IPS-11a (cell line): ENCODE results near the gene ZFHX3.
A peak's percentile ranks its signal among the peaks of the same experiment; 100 is the strongest.

ENCODE experiments used
- H3K4me3 ChIP-seq: one replicate; pipeline ENCODE4 v1.5.1; 2013; ENCODE audit warnings: low read depth, low read length, control low read depth

ZFHX3 gene

DNA sequence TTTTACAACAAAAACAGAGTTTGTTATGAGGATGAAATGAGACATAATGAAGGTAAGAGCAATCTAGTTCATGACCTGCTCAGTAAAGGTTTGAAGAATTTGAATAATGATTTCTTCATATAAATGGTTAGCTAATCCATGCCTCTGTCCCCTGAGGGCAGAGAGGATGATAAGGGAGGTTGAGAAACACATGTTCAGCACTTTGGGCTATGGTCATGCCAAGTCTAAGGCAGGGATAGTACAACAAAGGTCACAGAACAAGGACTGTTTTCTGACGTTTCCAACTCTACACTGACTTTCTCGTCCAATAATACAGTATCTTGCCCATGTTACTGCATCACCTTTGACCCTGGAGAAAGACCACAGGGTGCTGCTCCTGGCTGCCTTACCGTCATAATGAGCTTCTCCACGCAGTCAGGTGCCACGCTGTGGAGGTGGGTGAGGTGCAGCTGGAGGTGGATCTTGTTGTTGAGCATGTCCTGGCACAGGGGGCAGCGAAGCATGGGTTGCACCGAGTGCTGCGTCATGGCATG lies 236.7 kb downstream of the ZFHX3 start:
- H3K4me3 ChIP-seq: no peak overlapping the region

DNA sequence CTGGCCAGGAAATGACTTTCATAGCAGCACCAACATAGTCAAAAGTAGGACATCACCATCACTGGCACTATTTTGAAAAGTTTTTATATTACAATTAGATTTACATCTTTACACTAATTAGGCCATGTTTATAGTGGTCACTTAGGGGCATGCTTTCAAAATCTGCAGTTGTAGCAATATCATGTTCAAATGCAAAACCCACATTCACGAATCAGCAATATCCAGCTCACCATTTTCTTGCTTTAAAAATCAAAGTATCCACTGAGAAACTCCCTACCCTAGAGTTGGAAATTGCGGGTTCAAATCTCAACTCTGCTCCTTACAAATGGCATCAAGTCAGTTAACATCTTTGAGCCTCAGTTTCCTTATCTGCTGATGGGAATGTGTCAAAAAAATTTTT lies 237.4 kb downstream of the ZFHX3 start:
- no peak overlapping the region for H3K4me3 ChIP-seq

DNA sequence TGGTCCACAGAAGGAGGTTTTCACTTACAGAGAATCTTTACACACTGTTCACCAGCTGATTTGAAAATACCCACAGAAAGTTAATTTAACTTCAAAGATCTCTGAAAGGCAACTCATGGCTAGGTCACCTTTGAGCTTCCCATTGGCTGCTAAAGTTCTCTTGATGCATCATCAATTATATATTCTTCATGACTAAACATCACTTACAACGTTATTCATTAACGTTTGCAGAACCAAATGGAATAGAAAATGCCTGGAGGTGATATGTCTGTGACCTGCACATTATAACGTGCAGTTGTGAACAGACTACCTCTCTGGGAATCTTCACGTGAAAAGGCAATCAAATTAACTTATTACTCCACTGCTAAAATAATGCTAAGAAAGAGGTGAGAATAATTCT lies 238.5 kb downstream of the ZFHX3 start:
- no peak overlapping the region for H3K4me3 ChIP-seq

DNA sequence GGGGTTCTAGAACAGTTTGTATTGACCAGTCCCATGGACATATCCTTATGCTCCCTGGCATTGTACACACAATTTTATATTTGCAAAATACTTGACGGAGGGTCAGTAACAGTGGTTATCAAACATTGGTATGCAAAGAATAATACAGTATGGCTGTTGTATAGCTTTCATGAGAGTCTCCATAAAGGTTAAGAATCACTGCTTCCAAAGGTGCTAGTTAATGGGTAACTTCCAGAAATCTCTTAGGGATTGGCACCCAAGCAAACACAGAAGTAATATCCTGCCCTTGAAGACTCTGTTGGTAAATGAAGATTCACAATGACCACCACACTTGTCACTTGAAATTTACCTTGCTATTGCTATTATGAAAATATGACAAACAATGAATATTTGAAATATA lies 239.2 kb downstream of the ZFHX3 start:
- no peak overlapping the region for H3K4me3 ChIP-seq

DNA sequence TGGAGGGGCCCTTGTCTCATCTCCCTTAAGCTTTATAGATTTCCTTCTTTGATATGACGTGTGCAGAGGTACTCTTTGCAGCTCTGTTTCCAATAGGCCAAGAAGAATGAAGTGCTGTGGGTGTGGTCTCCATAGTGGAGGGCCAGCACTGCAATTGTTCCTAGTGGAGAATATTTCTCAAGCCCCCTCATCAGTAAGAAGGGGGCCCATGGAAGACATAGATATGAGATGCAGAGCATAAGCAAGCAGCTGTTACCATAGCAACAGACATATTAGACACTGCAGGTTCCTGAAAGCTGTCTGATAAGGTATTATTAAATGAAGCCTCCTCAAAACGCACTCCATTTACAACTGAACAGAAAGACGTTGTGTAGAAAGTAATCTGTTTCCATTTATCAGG lies 240.7 kb downstream of the ZFHX3 start:
- H3K4me3 ChIP-seq: no peak overlapping the region

DNA sequence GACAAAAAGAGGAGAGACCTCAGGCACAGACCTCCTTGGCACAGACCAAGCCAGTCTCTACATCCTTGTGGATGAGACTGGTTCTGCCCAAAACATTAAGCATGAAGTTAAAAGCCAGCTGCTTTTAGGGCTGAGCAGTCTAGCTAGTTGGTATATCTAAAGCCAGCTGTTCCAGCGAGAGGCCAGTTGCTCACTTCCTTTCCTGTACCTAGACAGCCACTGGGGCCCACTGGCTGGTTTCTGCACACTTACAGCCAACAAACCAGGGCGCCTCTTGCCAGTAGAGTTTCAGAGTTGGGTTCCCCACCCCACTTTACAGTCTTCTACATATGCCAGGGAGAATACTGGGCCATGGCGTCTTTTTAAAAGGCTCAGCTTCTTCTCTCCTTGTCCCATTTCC lies 242.4 kb downstream of the ZFHX3 start:
- no peak overlapping the region for H3K4me3 ChIP-seq

DNA sequence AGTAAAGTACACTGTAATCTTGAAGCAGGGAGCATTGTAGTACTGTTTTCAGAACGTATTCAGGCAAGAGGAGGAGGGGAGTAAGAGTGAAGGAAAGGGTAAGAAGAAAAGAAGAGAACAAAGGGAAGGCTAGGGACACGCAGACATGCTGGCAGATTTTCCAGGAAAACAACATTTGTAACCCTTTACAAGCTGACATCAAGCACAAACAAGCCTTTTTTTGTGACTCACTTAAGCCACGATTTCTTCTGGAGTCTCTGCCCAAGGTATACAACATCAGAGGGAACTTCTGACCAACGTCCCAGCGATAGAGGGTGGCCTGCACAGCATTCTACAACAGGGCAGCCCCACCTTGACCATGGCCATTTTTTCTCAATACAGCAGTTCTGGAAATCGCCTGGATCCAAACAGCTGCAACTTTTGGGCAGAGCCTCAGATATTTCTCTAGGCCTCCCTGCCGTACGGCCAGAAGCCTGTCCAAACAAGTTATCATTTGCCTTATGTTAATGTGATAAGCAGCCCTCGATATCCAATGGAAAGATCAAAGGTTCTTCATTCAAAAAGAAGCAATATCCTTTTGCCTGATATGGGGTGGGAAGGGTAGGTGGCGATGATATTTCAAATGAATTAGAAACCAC lies 247.3 kb downstream of the ZFHX3 start:
- H3K4me3 ChIP-seq: no peak overlapping the region

DNA sequence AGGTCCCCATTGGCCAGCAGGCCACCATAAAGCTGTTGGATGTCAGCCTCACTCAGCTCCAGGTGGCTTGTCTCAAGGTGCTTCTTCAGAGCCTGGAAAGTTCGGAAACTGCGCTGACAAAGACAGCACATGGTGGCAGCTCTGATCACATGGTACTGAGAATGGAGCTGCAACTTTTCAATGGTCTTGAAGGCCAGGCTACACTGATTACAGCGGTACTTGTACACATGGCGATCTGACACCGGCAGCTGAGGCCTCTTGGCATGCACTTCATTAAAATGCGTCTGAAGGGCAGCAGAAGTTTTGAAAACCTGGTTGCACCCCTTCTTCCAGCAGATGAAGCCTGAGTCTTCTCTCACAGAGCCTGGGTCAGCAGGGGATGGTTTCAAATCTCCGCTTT lies 249.7 kb downstream of the ZFHX3 start:
- H3K4me3 ChIP-seq: no peak overlapping the region

DNA sequence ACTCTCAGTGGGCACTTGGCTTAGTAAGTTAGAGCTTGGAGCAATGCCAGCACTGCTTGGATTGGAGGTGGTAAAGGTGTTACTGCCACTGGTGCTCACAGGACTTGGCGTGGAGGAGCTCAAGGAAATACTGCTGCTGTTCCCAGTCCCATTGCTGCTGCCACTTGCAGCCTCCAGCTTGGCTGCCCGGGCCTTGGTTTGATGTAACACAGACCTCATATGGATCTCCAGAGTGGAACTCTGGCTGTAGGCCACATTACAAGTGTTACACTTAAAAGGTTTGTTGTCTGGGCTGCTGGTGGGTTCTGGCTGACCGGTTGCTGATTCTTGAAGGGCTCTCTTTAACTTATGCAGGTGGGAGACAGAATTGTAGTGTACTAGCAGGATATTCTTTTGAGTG lies 250.3 kb downstream of the ZFHX3 start:
- no peak overlapping the region for H3K4me3 ChIP-seq

DNA sequence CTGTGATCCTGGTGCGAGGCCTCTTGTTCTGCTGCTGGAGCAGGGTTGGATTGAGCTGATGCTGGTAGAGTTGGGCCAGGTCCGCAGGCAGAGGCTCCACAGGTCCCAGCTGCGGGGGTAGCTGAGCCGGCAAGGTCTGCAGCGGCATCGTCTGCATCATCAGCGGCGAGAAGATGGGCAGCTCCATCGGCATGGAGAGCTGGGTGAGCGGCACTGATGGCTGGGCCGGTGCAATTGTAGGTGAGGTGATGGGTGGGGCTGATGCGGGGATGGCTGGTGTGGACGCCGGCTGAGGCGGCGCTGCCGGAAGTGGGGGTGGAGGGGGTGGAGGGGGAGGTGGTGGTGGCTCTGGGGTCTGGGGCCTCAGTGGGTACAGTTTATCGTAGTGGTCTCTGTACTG lies 251.7 kb downstream of the ZFHX3 start:
- no peak overlapping the region for H3K4me3 ChIP-seq

DNA sequence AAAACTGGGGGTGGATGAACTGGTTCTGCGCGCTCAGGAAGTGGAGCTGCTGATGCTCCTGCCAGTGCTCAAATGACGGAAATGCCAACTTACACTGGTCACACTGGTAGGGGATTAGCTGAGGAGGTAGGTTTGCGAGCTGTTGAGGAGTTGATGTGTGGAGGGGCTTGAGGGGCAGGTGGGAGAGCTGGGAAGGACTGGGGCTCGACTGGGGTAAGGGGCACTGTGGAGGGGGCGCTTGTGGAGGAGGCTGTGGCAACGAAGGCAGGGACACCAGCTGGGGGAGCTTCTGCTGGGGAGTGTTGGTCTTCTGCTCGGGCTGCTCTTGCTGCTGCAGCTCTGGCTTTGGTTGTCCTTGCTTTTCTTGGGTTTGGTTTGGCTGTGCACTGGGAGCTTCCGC lies 252.9 kb downstream of the ZFHX3 start:
- no peak overlapping the region for H3K4me3 ChIP-seq

DNA sequence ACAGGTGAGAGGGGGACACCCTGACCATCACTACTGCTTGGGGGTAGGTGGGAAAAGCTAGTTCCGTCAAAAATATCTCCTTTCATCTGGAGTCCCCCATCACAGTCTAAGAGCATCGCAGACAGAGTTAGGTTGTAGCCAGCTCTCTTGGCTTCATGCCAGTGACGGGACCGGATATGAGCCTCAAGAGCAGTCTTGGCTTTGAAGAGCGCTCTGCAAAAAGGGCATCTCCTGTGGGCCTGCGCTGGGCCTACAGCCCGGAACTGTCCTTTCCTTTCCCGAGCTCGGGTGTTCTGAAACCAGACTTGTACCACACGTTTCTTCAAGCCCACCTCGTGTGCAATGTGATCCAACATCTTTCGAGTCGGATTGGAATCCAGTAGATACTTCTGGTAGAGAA lies 253.6 kb downstream of the ZFHX3 start:
- no peak overlapping the region for H3K4me3 ChIP-seq

DNA sequence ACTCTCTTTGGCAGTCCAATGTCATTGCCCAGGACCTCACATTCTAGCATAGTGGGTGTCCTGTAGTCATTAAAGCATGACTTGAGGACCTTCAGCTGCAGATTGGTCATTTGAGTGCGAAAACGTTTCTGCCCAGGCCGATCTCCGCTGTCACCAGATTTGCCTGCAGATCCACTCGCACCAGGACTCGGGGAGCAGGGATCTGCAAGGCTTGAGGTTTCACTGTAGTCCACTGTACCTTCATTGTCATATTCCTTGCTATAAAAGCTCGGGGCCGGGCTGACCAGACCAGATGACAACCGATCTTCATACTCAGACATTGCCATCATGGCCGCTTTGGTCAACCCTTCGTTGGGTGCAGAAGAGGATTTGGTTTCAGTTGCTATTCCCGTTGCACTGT lies 254.2 kb downstream of the ZFHX3 start:
- H3K4me3 ChIP-seq: no peak overlapping the region

DNA sequence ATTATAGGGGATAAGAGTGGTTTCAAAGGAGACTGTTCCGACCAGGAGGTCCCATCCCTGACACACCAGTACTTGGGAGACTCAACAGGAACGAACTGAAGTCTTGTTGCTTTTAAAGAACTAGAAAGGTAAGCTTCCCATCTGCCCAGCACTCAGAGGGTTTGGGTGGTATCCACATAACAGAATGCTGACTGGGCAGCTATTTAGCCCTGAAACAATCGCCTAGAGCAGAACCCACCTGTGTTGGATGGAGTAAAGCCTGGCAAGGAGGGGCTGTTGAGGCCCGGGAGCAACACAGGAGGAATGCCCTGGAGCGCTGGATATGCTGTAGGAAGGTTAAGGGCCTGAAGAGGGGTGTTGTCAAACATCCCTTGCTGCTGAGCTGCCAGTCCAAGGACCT lies 254.9 kb downstream of the ZFHX3 start:
- H3K4me3 ChIP-seq: no peak overlapping the region

DNA sequence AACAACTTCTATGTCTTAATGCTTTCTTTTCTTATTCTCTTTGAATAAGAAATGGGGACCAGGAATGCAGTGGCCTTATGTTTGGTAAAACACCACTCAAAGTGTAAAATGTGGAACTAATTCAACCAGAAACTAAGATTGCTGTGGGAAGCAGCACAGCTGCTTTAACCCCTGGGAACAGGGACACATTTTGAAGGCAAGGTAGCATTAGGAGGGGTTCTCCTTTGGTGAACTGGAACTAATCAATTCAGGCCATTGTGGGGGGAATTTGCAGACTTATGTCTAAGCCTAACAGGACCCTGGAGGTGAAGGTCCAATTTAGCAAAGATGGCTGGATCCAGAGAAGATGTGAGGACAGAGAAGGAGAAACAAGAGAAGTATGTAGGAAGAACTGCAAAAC lies 256.1 kb downstream of the ZFHX3 start:
- no peak overlapping the region for H3K4me3 ChIP-seq

DNA sequence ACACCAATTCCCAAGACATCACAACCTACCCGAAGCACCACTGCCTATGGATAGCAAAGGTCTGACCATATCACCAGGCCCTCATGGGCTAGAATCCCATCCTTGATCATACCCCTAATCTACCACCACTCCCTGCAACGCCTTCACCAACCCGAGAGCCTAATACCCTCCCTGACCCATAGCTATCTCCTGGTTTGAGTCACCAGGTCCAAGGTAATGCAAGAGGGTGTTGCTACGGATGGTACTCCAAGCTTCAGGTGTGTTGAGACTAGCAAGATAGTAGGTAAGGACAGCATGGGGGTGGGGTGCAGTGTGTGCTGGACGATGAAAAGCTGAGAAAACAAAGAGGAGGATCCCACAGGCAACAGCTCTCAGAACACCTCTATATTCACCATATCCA lies 258.0 kb downstream of the ZFHX3 start:
- H3K4me3 ChIP-seq: no peak overlapping the region

DNA sequence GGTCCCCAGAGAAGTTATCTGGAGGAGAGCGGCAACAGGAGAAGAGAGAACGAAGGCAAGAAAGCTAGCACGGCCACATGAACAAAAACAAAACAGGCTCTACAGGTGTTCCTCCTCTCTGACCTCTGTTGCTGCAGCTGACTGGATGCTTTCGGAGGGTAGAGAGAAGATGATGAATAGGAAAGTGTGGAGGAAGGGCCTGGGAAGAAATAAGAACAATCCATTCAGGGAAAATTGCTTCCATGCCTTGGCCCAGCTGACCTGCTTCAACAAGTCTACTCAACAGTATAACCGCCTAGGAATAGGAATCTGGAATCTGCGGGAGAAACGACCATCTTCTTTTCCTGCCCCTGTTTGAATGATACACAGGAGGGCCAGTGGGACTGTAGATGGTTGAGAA lies 258.5 kb downstream of the ZFHX3 start:
- no peak overlapping the region for H3K4me3 ChIP-seq

DNA sequence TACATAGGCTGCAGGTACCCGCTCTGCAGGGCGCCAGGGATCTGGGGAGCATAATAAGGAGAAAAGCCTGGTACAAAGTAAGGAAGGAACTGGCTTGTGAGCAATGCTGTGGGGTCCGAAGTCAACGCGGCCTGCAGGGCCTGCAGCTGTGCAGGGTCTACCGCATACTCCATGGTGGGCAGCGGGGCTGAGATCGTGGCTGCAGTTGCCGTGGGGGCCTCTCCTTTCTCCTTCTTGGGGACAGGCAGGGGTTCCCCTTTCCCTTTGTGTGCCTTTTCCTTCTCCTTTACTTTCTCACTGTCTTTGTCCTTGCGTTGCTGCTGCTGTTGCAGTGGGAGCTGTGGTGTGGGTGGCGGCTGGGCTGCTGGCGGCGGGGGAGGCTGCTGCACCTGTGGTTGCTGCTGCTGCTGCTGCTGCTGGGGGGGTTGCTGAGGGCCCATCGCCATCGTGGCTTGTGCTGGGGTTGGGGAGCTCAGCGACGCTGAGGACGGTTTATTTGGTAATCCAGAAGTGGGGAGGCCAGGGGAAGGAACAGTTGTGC lies 259.6 kb downstream of the ZFHX3 start:
- no peak overlapping the region for H3K4me3 ChIP-seq

DNA sequence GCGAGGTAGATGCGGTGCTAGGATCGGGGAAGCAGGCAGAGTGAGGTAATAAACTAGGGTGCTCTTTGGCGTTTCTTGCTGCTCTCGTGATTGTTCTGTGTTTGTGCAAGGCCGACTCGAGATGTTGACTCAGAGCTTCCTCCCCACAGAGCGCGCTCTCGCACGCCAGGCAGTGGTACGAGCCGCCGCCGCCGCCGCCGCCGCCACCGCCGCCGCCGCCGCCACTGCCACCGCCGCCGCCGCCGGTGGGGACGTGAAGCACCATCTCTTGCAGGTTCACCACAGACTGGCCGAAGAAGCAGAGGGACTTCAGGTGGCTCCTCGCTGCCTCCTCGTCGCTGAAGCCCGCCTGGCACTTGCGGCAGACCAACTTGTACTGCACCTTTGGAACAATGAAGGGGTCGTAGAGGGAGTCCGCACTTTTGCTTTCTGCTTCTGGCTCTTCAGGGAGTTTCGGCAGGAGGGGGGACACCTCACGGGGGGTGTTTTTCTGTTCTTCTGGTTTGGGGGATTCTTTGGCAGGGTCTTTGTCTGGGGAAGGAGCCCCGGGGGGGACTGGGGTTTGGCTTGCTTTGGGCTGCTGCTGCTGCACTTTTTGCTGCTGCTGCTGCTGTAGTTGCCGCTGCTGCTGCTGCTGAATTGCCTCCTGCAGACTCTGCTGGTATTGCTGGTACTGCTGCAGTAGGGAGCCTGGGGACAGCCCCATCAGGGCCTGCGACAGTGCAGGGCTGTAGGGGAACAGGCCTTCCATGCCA lies 260.2 kb downstream of the ZFHX3 start:
- peak overlapping the region; percentile 57 for H3K4me3 ChIP-seq

DNA sequence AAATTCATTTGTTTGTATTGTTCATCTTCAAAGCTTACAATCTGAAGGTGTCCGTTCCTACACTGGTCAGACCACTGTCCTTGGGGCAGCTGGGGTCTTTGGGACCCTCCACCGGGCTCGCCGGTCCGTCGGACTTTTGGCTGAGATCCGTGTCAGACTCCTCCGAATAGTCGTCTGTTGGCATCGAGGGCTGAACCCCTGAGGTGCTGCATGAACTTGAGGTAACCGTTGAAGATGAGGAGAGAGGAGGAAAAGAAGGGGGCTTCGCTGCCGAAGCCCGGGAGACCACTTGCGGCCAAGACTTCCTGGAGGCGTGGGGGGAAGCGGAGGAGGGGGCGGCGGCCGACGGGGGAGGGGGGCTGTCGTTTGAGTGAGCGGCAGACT lies 260.8 kb downstream of the ZFHX3 start:
- H3K4me3 ChIP-seq: peak overlapping the region; percentile 57

DNA sequence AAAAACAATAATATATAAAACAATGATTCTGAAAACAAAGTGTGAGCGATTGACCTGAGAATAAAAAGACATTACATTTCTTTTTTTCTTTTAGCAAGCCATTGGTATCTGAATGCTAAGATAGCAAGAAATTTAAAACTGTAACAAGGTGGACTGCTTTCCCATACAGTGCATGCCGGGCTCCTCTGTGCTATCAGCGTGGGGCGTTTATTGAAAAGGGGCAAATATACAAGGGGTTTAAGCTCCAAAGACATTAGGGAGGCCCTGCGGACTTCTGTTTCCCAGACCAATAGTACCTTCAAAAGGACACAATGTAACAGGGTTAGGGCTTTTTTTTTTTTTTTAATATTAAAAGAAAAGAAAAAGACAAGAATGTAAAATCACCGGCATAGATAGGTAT lies 261.3 kb downstream of the ZFHX3 start:
- H3K4me3 ChIP-seq: no peak overlapping the region

DNA sequence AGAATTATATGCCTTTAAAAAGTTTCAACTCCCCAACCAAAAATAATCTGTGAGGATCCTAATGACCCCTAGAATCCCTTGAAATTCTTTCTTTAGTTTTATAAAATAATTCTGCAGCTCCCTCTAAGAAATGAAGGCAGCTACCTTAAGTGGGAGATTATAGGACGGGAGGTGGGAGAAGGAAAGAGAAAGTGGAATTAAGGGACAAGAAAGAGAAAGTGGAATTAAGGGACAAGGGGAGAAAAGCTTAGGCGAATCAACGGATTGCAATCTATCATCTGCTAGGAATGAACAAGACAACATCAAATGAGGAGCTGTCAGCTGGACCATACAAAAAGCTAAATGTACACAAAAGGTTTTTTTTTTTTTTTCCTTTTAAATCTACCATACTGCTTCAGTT lies 262.0 kb downstream of the ZFHX3 start:
- H3K4me3 ChIP-seq: no peak overlapping the region
